ENCODE results near the gene SMIM1.

Gene SMIM1

DNA sequence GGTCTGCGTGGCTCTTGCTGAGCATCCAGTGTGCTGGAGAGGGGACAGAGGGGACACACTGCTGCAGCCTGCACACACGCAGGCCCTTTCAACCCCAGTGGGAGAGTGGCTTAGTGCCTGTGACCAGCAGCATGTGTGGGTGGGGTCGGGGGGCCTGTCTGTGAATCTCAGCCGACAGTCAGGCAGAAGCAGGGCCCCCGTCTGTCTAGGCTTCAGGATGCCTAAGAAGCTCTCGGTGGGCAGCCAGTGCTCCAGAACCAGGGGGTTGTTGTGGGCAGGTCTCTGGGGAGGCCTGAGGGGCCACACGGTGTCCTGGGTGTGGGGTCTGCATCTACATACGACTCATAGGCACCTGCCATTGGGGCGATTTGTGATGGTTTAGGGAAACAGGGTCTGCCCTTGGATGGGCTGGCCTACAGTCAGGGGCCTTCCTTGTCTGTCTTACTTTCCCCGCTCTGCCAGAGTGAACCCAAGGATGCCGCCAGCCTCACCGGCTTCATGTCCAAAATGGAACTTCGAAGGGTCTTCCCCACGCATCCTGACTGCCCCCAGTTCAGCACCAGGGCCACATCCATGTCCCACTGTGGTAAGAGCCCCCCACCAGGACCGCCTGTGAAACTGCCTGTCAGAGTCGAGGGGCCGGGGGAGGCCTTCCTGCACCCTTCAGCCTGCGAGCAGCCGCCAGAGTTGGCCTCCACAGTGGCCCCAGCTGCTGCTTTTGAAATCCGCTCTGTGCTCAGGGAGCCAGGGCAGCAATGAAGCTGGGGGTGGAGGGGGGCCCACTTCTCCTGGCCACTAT lies 18.7 kb upstream of the SMIM1 start:
- Histone ChIP-seq H3K27me3 (ENCODE audit: insufficient read depth, low read length) (peaks cover 20% of the 10 kb centered on the region), H3K4me3 (ENCODE audit: low read length) (no peak overlapping the region)

DNA sequence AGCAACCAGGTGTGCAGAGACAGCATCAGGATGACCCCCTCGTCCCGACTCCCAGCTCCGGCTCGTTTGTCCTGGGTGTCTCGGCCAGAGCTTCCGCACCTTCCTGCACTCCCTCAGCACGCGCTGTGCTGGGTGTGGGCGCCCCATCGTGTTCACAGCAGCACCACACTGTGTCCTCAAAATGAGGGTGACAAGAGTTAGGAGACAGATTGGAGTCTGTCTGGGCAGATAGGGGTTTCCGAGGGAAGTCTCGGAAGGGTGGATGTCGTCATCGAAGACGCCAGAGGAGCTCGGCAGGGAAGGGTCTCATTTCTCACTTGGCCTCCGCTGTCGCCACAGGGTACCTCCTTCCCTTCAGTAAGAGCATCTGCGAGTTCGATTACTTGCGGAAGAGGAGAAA lies 16.2 kb upstream of the SMIM1 start:
- Histone ChIP-seq H3K27me3 (ENCODE audit: insufficient read depth, low read length) (peaks cover 16% of the 10 kb centered on the region), H3K36me3 (ENCODE audit: insufficient read depth, low read length) (no peaks in the 10 kb centered on the region), H3K4me1 (ENCODE audit: insufficient read depth, low read length) (no peaks in the 10 kb centered on the region), H2AFZ (ENCODE audit: low read depth, low read length) (no peak overlapping the region), H3K9me3 (ENCODE audit: low read length) (peaks cover 14% of the 10 kb centered on the region), H3K4me3 (ENCODE audit: low read length) (no peak overlapping the region)

More for the DNA sequence above, 18.7 kb upstream of the SMIM1 start:
- no peaks in the 10 kb centered on the region for H3K36me3 ChIP-seq (ENCODE audit: insufficient read depth, low read length)
- no peaks in the 10 kb centered on the region for H3K4me1 ChIP-seq (ENCODE audit: insufficient read depth, low read length)
- H2AFZ ChIP-seq (ENCODE audit: low read depth, low read length), result no peak overlapping the region
- H3K9me3 ChIP-seq (ENCODE audit: low read length), result no peaks in the 10 kb centered on the region

DNA sequence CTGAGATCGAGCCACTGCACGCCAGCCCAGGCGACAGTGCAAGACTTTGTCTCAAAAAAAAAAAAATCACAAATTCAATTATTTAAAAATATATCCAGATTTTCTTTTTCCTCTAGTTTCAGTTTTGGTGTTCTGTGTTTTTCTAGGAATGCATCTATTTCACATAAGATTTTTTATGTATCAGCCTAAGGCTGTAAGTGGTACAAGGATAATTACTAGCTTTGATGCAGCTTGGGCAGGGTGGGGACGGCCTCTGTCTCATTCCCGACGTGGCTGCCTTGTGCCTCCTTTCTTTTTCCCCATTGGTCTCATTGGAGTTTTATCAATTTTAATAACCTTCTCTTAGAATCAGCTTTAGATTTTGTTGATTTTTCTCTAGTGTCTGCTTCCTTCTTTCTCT lies 13.4 kb upstream of the SMIM1 start:
- no peaks in the 10 kb centered on the region for H3K36me3 ChIP-seq (ENCODE audit: insufficient read depth, low read length)
- no peak overlapping the region for H3K4me3 ChIP-seq (ENCODE audit: low read length)
- H3K27me3 ChIP-seq (ENCODE audit: insufficient read depth, low read length), result peaks cover 20% of the 10 kb centered on the region
- peaks cover 16% of the 10 kb centered on the region for H3K9me3 ChIP-seq (ENCODE audit: low read length)
- H3K4me1 ChIP-seq (ENCODE audit: insufficient read depth, low read length), result no peaks in the 10 kb centered on the region
- H2AFZ ChIP-seq (ENCODE audit: low read depth, low read length), result no peak overlapping the region

DNA sequence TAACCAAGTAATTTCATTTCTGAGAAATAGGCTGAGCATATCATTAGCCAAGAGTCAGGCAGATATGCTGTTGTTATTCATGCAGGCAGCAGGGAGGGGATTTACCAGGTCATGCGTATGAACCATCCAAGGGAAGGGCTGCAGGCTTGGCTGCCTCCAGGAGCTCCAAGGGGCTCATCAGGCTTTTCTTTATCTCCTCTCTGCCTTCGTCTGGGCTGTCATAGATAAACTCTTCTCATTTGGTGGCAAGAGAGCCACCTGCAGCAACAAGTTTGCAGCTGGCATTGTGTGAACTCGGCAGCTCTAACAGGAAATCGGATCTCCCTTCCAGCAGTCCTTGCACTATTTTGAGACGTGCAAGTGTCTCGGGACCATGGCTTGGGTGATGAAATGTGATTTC lies 12.8 kb upstream of the SMIM1 start:
- Histone ChIP-seq H3K9me3 (ENCODE audit: low read length) (peaks cover 16% of the 10 kb centered on the region), H2AFZ (ENCODE audit: low read depth, low read length) (no peak overlapping the region), H3K27me3 (ENCODE audit: insufficient read depth, low read length) (peaks cover 22% of the 10 kb centered on the region), H3K36me3 (ENCODE audit: insufficient read depth, low read length) (no peaks in the 10 kb centered on the region), H3K4me1 (ENCODE audit: insufficient read depth, low read length) (no peaks in the 10 kb centered on the region), H3K4me3 (ENCODE audit: low read length) (no peak overlapping the region)

DNA sequence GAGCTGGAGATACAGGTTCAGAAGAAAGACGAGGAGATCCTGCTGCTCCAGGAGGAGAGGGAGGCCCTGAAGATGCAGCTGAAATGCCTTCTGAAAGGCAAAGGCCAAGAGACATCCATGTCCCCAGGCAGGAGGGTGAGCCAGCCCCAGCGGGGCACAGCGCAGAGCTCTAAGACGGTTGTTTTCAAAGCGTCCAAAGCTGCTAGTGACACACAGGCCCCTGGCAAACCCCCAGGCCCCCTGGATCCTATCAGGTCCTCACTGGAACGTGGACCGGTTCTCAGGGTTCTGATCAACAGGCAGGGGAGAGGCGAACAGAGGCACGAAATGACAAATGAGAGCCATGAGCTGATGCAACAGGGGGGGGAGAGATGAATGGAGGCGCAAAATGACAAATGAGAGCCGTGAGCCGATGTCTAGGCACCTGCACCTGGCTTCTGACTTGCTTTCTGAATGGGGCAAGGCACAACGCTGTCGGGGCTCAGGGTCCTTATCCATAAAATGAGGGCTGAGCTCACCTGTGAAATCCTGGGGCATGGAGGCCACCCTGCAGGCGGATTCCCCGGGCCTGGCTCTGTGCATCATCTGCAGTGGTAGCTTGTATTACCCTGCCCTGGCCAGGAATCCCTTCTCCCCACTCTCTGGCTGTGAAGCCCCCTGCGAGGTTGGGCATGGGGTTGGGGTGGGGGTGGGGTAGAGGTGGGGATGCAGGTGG lies 11.1 kb upstream of the SMIM1 start:
- Histone ChIP-seq H3K4me3 (ENCODE audit: low read length) (no peak overlapping the region), H3K9me3 (ENCODE audit: low read length) (peaks cover 16% of the 10 kb centered on the region), H3K36me3 (ENCODE audit: insufficient read depth, low read length) (no peaks in the 10 kb centered on the region), H3K4me1 (ENCODE audit: insufficient read depth, low read length) (no peaks in the 10 kb centered on the region), H2AFZ (ENCODE audit: low read depth, low read length) (no peak overlapping the region), H3K27me3 (ENCODE audit: insufficient read depth, low read length) (peaks cover 13% of the 10 kb centered on the region)

DNA sequence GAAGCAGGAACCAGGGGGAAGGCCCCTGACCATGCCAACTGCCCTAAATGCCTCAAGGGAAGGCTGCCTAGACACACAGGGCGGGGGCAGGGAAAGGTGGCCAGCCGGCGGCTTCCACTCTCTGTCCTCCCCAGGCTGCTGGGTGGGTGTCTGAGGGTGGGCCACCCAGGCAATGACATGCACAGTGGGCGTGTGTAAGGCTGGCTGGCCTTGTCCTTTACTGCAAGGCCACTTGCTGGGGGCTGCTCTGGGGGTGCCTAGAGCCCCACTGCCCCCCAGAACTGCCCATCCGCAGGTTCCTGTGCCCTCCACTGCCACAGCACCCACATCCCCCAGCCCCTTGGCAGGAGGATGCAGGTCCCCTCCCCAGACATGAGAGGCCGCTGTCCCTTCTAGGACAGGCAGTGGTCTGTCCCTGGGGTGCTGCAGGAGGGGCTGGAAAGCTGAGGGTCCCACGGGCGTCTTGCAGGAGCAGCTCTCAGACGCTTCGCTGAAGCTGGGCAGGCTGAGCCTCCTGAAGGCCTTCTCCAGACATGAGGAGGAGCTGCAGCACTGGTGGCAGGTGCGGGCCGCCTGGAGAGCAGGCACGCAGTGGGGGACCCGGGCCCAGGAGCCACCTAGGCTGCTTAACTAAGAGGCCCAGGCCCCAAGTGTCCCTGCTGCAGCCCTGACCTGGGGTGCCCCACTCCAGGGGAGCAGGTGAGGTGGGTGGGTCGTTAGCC lies 10.2 kb upstream of the SMIM1 start:
- H3K27me3 ChIP-seq (ENCODE audit: insufficient read depth, low read length), result peaks cover 12% of the 10 kb centered on the region
- no peaks in the 10 kb centered on the region for H3K4me1 ChIP-seq (ENCODE audit: insufficient read depth, low read length)
- no peak overlapping the region for H2AFZ ChIP-seq (ENCODE audit: low read depth, low read length)
- H3K36me3 ChIP-seq (ENCODE audit: insufficient read depth, low read length), result no peaks in the 10 kb centered on the region
- no peak overlapping the region for H3K4me3 ChIP-seq (ENCODE audit: low read length)
- peaks cover 16% of the 10 kb centered on the region for H3K9me3 ChIP-seq (ENCODE audit: low read length)

DNA sequence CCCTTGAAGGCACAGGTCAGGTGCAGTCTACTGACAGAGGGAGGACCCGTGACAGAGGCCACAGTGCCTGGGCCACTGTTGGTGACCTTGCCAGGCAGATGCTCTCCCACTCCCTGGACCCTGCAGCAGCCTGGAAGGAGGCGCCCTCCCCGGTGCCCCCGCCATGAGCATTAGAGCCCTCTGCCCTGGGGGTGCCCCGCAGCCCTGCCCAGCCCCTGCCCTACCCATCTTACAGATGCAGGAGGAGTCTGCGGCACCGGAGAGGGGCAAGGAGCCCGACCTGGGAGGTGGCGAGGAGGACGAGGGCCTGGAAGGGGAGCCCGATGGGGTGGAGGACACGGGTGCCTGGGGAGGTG lies 9.7 kb upstream of the SMIM1 start:
- H3K27me3 ChIP-seq (ENCODE audit: insufficient read depth, low read length), result peaks cover 12% of the 10 kb centered on the region
- H2AFZ ChIP-seq (ENCODE audit: low read depth, low read length), result no peak overlapping the region
- peaks cover 16% of the 10 kb centered on the region for H3K9me3 ChIP-seq (ENCODE audit: low read length)
- H3K4me1 ChIP-seq (ENCODE audit: insufficient read depth, low read length), result no peaks in the 10 kb centered on the region
- H3K36me3 ChIP-seq (ENCODE audit: insufficient read depth, low read length), result no peaks in the 10 kb centered on the region
- no peak overlapping the region for H3K4me3 ChIP-seq (ENCODE audit: low read length)

DNA sequence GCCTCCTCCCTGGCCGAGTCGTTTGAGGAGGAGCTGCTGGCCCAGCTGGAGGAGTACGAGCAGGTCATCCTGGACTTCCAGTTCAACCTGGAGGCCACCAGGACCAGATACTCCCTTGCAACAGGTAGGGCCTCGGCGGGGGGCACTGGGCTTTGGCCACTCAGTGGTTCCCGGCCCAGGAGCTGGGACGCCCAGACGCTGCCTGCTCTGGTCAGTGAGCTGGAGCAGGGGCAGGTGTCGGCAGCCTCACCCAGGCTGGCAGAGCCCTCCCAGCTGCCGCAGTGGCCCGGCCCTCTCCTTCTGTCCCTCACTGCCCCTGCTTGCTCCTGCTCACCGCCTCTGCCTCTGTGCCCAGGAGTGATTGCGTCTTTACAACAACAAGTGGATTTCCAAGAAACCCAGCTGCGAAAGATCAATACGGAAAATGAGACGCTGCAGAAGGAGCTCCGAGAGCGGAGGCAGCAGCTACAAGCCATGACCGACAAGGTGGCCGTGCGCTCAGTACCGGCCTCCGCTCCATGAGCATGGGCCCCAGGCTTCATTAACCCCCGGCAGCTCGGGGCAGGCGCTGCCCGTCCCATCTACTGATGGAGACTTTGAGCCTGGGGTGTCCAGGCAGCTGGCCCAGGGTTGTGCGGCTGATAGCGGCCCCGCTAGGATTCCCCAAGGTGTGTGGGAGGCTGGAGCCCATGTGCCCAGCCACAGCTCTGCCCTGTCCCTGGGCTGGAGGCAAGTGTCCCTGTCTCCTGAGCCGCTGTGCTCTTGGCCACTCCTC lies 9.0 kb upstream of the SMIM1 start:
- Histone ChIP-seq H2AFZ (ENCODE audit: low read depth, low read length) (no peak overlapping the region), H3K4me1 (ENCODE audit: insufficient read depth, low read length) (no peaks in the 10 kb centered on the region), H3K4me3 (ENCODE audit: low read length) (no peak overlapping the region), H3K36me3 (ENCODE audit: insufficient read depth, low read length) (no peaks in the 10 kb centered on the region), H3K9me3 (ENCODE audit: low read length) (peaks cover 16% of the 10 kb centered on the region), H3K27me3 (ENCODE audit: insufficient read depth, low read length) (peaks cover 12% of the 10 kb centered on the region)

DNA sequence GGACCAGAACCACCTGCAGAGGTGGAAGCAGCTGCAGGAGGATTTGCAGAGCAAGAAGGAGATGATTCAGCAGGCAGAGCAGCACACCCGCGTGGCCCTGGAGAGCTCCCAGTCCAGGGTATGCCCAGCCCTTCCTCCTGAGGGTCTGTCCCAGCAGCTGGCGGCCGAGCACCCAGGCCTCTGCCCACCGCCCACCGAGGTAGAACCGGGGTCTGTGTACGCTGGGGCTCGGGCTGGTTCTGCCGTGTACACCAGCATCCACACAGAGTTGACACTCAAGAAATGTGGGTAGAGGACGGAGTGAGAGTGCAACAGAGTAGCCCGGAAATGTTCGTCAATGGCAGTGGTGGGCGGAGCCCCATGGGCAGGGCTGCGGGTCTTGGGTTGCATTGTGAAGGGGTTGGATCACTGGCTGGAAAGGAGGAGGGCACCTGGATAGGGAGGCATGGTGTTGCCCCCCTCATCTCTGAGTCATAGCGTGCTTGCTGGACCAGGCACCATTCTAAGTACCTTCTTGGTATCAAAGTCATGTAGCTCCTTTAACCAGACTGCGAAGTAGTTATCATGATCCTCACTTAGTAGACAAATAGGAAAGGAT lies 5.1 kb upstream of the SMIM1 start:
- Histone ChIP-seq H3K27me3 (ENCODE audit: insufficient read depth, low read length) (peaks cover 7% of the 10 kb centered on the region), H3K9me3 (ENCODE audit: low read length) (no peaks in the 10 kb centered on the region), H3K4me3 (ENCODE audit: low read length) (no peak overlapping the region), H3K36me3 (ENCODE audit: insufficient read depth, low read length) (no peaks in the 10 kb centered on the region), H2AFZ (ENCODE audit: low read depth, low read length) (no peak overlapping the region), H3K4me1 (ENCODE audit: insufficient read depth, low read length) (peaks cover 11% of the 10 kb centered on the region)

DNA sequence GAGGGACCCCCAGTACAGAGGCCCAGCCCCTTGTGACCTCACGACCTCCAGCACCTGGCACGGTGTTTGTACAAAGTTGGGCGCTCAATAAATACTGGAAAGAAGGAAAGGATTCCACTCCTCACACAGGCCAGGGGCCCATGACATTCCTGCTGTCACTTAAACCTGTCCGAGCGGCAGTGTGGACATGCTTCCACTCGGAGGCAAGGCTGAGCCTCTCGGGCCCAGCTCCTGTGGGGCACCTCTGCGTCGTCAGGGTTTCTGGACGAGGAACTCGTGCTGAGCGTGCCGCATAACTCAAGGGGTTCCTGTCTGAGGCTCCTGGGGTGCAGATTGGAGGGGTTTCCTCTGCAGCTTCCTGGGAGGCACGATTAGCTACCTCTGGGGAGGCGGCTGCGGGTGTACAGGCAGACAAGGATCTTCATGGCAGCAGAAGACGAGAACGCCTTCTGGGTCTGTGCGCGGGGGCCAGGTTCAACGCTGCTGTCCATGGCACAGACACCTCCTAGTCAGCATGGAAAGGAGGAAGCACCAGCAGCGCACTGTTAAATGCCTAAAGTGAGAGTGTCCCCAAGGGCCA lies 3.6 kb upstream of the SMIM1 start:
- no peaks in the 10 kb centered on the region for H3K9me3 ChIP-seq (ENCODE audit: low read length)
- H3K4me3 ChIP-seq (ENCODE audit: low read length), result no peak overlapping the region
- peaks cover 6% of the 10 kb centered on the region for H3K27me3 ChIP-seq (ENCODE audit: insufficient read depth, low read length)

DNA sequence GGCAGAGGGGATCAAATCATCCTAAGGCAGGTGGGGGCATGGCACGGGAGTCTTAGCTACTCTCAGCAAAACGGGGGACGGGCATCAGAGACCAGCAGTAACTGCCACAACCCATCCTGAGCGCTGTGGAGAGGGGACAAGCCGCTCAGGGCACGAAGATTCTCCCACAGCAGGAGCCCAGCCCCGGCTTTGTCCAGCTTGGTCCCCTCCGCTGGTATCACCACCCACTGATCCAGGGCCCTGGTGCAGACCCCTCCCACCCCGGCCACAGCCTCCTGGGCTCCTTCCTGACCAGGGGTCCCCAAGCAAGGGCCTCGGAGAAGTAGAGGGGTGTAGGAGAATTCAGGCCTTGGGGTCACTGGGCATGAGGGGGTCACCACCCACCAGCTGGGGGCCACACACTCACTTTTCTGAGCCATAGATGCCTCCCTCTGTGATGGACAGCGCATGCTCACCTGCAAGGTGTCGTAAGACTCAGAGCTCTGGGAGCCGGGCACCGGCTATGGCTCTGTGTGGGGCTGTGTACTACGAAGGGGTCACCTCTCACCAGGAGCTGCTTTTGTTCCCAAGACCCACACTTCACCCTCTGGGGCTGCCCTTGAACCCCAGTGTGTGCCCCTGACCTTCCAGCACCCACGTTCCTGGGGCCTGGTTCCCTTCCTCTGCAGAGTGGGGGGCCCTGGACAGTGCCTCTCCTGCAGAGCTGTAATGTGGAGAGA lies 2.3 kb upstream of the SMIM1 start:
- Histone ChIP-seq H3K9me3 (ENCODE audit: low read length) (no peaks in the 10 kb centered on the region), H3K36me3 (ENCODE audit: insufficient read depth, low read length) (no peaks in the 10 kb centered on the region), H3K4me3 (ENCODE audit: low read length) (no peak overlapping the region), H2AFZ (ENCODE audit: low read depth, low read length) (no peak overlapping the region), H3K4me1 (ENCODE audit: insufficient read depth, low read length) (peaks cover 24% of the 10 kb centered on the region), H3K27me3 (ENCODE audit: insufficient read depth, low read length) (no peaks in the 10 kb centered on the region)

More for the DNA sequence above, 3.6 kb upstream of the SMIM1 start:
- peaks cover 14% of the 10 kb centered on the region for H3K4me1 ChIP-seq (ENCODE audit: insufficient read depth, low read length)
- no peaks in the 10 kb centered on the region for H3K36me3 ChIP-seq (ENCODE audit: insufficient read depth, low read length)
- no peak overlapping the region for H2AFZ ChIP-seq (ENCODE audit: low read depth, low read length)
